Caco-2 (cell line): ENCODE results near the gene CADM4. TPM values are rescaled to one million over a fixed set of nuclear protein-coding genes. Genes with fewer than 3 reads are reported as not detected.

Experiments used
- BruUV-seq: library from RNA; stranded (reverse); fragments of 400-500 nt; replicated peaks from 2 replicates; lab custom pipeline; 2021; lab: Mats Ljungman, UMichigan
- CTCF ChIA-PET: fragments of 300-600 bp; sonication (Branson Sonifier 250); formaldehyde crosslinking; loops from one replicate; lab custom pipeline; 2022; ENCODE audit warnings: antibody characterized with exemption; lab: Charles Lee
- POLR2A ChIA-PET: fragments of 300-600 bp; sonication (Branson Sonifier 250); formaldehyde crosslinking; loops from one replicate; lab custom pipeline; 2022; ENCODE audit warnings: antibody characterized with exemption; lab: Charles Lee
- DNase-seq, 2 experiments: peaks; one replicate each; pipeline versions ENCODE4 v3.0.0 to v3.0.0-alpha.2; 2020 to 2022
- H3K27me3 ChIP-seq: replicated peaks from 2 replicates; pipeline ENCODE4 v1.6.0; 2011; ENCODE audit warnings: low read length; ENCODE audit not compliant: control insufficient read depth, insufficient read depth
- H3K36me3 ChIP-seq: 2 replicates; pipeline ENCODE4 v1.5.1; 2011; ENCODE audit warnings: low read length; ENCODE audit not compliant: control insufficient read depth, insufficient read depth
- H3K4me1 ChIP-seq: fragments of 250-450 bp; sonication (Bioruptor Pico); 2 replicates; pipeline ENCODE4 v1.5.1; 2020; ENCODE audit warnings: mild to moderate bottlenecking
- H3K4me3 ChIP-seq: 2 replicates; pipeline ENCODE4 v1.5.1; 2011; ENCODE audit warnings: low read depth, mild to moderate bottlenecking, control low read depth, low read length
- H3K9me3 ChIP-seq: fragments of 250-450 bp; sonication (Bioruptor Pico); 2 replicates; pipeline ENCODE4 v1.5.1; 2020; ENCODE audit warnings: mild to moderate bottlenecking, moderate library complexity
- H3K27ac Mint-ChIP-seq: one replicate; pipeline ENCODE4 v1.8.0; 2022; ENCODE audit warnings: mixed read lengths; ENCODE audit not compliant: unreplicated experiment
- H3K27me3 Mint-ChIP-seq: one replicate; pipeline ENCODE4 v1.8.0; 2022; ENCODE audit warnings: mixed read lengths; ENCODE audit not compliant: insufficient read depth, unreplicated experiment
- H3K36me3 Mint-ChIP-seq: one replicate; pipeline ENCODE4 v1.8.0; 2022; ENCODE audit warnings: mild to moderate bottlenecking, mixed read lengths; ENCODE audit not compliant: insufficient read depth, unreplicated experiment
- H3K4me1 Mint-ChIP-seq: one replicate; pipeline ENCODE4 v1.8.0; 2022; ENCODE audit warnings: low read depth, mixed read lengths; ENCODE audit not compliant: unreplicated experiment
- H3K4me3 Mint-ChIP-seq: one replicate; pipeline ENCODE4 v1.8.0; 2022; ENCODE audit warnings: mild to moderate bottlenecking, moderate library complexity, mixed read lengths; ENCODE audit not compliant: unreplicated experiment
- H3K9me3 Mint-ChIP-seq: one replicate; pipeline ENCODE4 v1.8.0; 2022; ENCODE audit warnings: mixed read lengths; ENCODE audit not compliant: unreplicated experiment
- CTCF ChIP-seq, 2 experiments: fragments of 200-600 bp in 1 of 2; IDR thresholded peaks; 1 replicate in 1 of 2; 2 replicates in 1 of 2; pipeline versions ENCODE4 v1.5.1 to v1.8.0; 2011 to 2022; ENCODE audit warnings: antibody characterized with exemption in 1 of 2, control low read depth in 1 of 2, inconsistent platforms in 1 of 2, low read depth in 1 of 2, low read length in 1 of 2, mild to moderate bottlenecking in 1 of 2, moderate library complexity in 1 of 2; ENCODE audit not compliant: insufficient read depth in 1 of 2, severe bottlenecking in 1 of 2, unreplicated experiment in 1 of 2
- intact Hi-C: fragments of 100-400 bp; cut with micrococcal nuclease; formaldehyde crosslinking; loops from one replicate; pipeline ENCODE4 v1.10.0; 2022; ENCODE audit not compliant: unreplicated experiment
- total RNA-seq: library from RNA; stranded (reverse); gene quantifications from 2 replicates; pipeline ENCODE4 v1.2.3, GENCODE V29; 2022

CADM4 gene
- total RNA-seq, 1 experiment from 2014 or later = 13.2 TPM

- no peaks in the 10 kb centered on the region for H3K27me3 Mint-ChIP-seq
- H3K27me3 ChIP-seq = no peaks in the 10 kb centered on the region
- POLR2A ChIA-PET = interaction anchor here (0.7 to 0.8 kb wide), 2 partner anchors 74 to 160 kb away, joined by 3 read pairs; partner anchors contain the start of gene SMG9
- peaks cover 6% of the 10 kb centered on the region; the same call in 1 of the 2 replicates for H3K4me1 ChIP-seq
- peak overlapping the region; percentile 73 for H3K4me3 ChIP-seq
- peak; percentile 52 to 77 for DNase-seq
- no TSS peak for BruUV-seq
- peak overlapping the region; percentile 97 for H3K4me3 Mint-ChIP-seq
- no peaks in the 10 kb centered on the region for H3K9me3 Mint-ChIP-seq
- peaks cover 50% of the 10 kb centered on the region for H3K36me3 Mint-ChIP-seq
- TF ChIP-seq CTCF (IDR thresholded peaks at IDR 0.05; ENCODE audit: insufficient read depth in 1 of 2, low read depth in 1 of 2, low read length in 1 of 2, severe bottlenecking in 1 of 2, unreplicated experiment in 1 of 2) = peak; percentile 73 to 95
- CTCF ChIA-PET = interaction anchor here (0.5 to 3.3 kb wide), 11 partner anchors 10 to 162 kb away, joined by 3 to 27 read pairs (median 6); partner anchors contain the start of genes PHLDB3, XRCC1 and ZNF575
- intact Hi-C loops = loop anchor here (2.0 to 10.0 kb wide), 3 partner anchors 34 to 190 kb away; partner anchors contain the start of genes KCNN4 and LYPD3
- no peaks in the 10 kb centered on the region for H3K9me3 ChIP-seq
- peaks cover 7% of the 10 kb centered on the region for H3K4me1 Mint-ChIP-seq
- peak overlapping the region; percentile 95 for H3K27ac Mint-ChIP-seq
- no peaks in the 10 kb centered on the region; the same call in 1 of the 2 replicates for H3K36me3 ChIP-seq
These were observed 44.7 kb downstream of the CADM4 start for GRCh38 chr19:43594710-43595604.

- H3K9me3 Mint-ChIP-seq = no peaks in the 10 kb centered on the region
- intact Hi-C loops = loop anchor here (2.0 to 10.0 kb wide), 3 partner anchors 33 to 191 kb away; partner anchors contain the start of genes KCNN4 and LYPD3
- BruUV-seq = no TSS peak
- ChIA-PET CTCF (interaction anchor here (0.7 to 3.3 kb wide), 10 partner anchors 10 to 161 kb away, joined by 3 to 27 read pairs (median 6); partner anchors contain the start of genes PHLDB3, XRCC1 and ZNF575), POLR2A (interaction anchor here (0.7 to 0.8 kb wide), 2 partner anchors 74 to 161 kb away, joined by 3 read pairs; partner anchors contain the start of gene SMG9)
- Histone ChIP-seq H3K36me3 (no peaks in the 10 kb centered on the region; the same call in 1 of the 2 replicates), H3K27me3 (no peaks in the 10 kb centered on the region), H3K9me3 (no peaks in the 10 kb centered on the region), H3K4me3 (peak overlapping the region; percentile 73), H3K4me1 (peaks cover 6% of the 10 kb centered on the region; the same call in 1 of the 2 replicates)
- peaks cover 52% of the 10 kb centered on the region for H3K36me3 Mint-ChIP-seq
- H3K27ac Mint-ChIP-seq = peak overlapping the region; percentile 95
- H3K4me1 Mint-ChIP-seq = peaks cover 7% of the 10 kb centered on the region
- no peak for TF ChIP-seq CTCF (IDR thresholded peaks at IDR 0.05; ENCODE audit: insufficient read depth in 1 of 2, low read depth in 1 of 2, low read length in 1 of 2, severe bottlenecking in 1 of 2, unreplicated experiment in 1 of 2)
- DNase-seq = no peak
- peak overlapping the region; percentile 97 for H3K4me3 Mint-ChIP-seq
- no peaks in the 10 kb centered on the region for H3K27me3 Mint-ChIP-seq
These were observed 45.5 kb downstream of the CADM4 start for GRCh38 chr19:43594081-43594697.
